ENCODE results near the gene SLC25A27. TPM values are rescaled to one million over a fixed set of nuclear protein-coding genes. Genes with fewer than 3 reads are reported as not detected.

Gene SLC25A27, protein sequence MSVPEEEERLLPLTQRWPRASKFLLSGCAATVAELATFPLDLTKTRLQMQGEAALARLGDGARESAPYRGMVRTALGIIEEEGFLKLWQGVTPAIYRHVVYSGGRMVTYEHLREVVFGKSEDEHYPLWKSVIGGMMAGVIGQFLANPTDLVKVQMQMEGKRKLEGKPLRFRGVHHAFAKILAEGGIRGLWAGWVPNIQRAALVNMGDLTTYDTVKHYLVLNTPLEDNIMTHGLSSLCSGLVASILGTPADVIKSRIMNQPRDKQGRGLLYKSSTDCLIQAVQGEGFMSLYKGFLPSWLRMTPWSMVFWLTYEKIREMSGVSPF
- total RNA-seq: 10 to 100 TPM; 12.8 to 18.1 TPM
- 14.1 TPM for polyA plus RNA-seq (2013, experiment 1 of 2)
- polyA plus RNA-seq (2013, experiment 2 of 2): 8.4 TPM
- long read RNA-seq, experiment 1: 0 reads
- long read RNA-seq, experiment 2, partial matches to known transcripts: 0 of 3 reads
- long read RNA-seq, experiment 2, other reads (novel, unspliced or antisense): 3 of 3 reads
- long read RNA-seq, experiment 3, partial matches to known transcripts: 0 of 1 reads
- long read RNA-seq, experiment 3, other reads (novel, unspliced or antisense): 1 of 1 reads
- long read RNA-seq, experiment 4, partial matches to known transcripts: 0 of 1 reads
- long read RNA-seq, experiment 4, other reads (novel, unspliced or antisense): 1 of 1 reads

DNA sequence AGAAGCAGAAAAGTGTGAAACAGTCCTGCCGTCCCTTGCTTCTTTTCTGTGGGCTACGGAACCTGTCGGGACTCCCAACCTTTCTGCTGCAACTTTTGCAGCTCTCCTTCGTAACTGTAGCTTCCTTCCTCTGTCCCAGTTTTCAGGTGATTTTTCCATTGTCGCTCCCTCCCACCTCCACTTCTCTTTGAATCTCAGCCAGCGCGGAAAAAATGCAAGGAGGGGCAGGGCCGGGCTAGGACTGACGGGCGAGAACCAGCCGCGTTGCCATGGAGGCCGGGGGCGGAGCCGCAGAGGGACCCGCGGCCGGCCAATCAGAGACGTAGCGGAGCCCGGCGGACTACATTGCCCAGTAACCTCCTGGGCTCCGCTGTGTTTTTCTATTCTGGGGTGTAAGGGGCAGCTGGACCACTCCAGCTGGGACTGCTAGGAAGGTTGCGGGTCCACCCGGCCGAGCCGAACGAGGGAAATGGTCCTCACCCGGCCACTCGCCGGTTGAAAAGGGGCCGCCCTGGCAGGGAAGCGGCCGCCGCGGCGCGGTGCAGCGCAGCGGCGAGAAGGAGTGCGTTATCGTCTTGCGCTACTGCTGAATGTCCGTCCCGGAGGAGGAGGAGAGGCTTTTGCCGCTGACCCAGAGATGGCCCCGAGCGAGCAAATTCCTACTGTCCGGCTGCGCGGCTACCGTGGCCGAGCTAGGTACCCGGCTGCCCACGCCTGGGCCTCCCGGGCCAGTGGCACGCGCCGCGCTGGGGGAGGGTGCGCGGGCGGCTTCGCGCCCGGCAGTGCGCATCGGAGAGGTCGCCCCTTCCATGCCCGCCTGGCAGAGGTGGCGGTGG is at the start of gene SLC25A27, which contains the start of gene CYP39A1:
Gene SLC25A27, plus strand, starts transcription at position 373 of the 836 bp plus-strand sequence. Its CDS starts 218 bp downstream, at position 591.
Gene CYP39A1, minus strand, starts transcription at position 216 of the 836 bp plus-strand sequence. CDS start 236 bp downstream, outside the sequence.
- peaks cover 15% of the 10 kb centered on the region for H3K27me3 Mint-ChIP-seq (ENCODE audit: insufficient read depth)
- Histone ChIP-seq H3K36me3 (ENCODE audit: control insufficient read depth, insufficient read depth, low read length) (no peaks in the 10 kb centered on the region), H3K4me3 (ENCODE audit: low read length) (peak within 1 kb of the TSS; percentile 89), H3K9ac (ENCODE audit: extremely low read depth, low read length, poor library complexity, severe bottlenecking) (peak within 1 kb of the TSS; percentile 54), H3K27ac (ENCODE audit: low read depth, low read length) (no peak within 1 kb of the TSS), H3K4me1 (ENCODE audit: control insufficient read depth, insufficient read depth, low read length) (no peaks in the 10 kb centered on the region), H3K27me3 (ENCODE audit: control insufficient read depth, insufficient read depth, low read length, poor library complexity, severe bottlenecking) (peaks cover 22% of the 10 kb centered on the region), H3K9me3 (ENCODE audit: control insufficient read depth, low read length) (no peaks in the 10 kb centered on the region)
- peak; percentile 98 for DNase-seq
- H3K4me3 Mint-ChIP-seq: peak within 1 kb of the TSS; percentile 74
- WGBS, 2 experiments (ENCODE audit: insufficient coverage in 1 of 2, insufficient read length in 1 of 2): 0% methylated on average over 21 to 72 of the region's 72 CpGs
- peaks cover 2% of the 10 kb centered on the region for H3K36me3 Mint-ChIP-seq (ENCODE audit: low read depth)
- TF ChIP-seq, protein P1, sequence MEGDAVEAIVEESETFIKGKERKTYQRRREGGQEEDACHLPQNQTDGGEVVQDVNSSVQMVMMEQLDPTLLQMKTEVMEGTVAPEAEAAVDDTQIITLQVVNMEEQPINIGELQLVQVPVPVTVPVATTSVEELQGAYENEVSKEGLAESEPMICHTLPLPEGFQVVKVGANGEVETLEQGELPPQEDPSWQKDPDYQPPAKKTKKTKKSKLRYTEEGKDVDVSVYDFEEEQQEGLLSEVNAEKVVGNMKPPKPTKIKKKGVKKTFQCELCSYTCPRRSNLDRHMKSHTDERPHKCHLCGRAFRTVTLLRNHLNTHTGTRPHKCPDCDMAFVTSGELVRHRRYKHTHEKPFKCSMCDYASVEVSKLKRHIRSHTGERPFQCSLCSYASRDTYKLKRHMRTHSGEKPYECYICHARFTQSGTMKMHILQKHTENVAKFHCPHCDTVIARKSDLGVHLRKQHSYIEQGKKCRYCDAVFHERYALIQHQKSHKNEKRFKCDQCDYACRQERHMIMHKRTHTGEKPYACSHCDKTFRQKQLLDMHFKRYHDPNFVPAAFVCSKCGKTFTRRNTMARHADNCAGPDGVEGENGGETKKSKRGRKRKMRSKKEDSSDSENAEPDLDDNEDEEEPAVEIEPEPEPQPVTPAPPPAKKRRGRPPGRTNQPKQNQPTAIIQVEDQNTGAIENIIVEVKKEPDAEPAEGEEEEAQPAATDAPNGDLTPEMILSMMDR (conservative IDR thresholded peaks at IDR 0.05): no peak
- H3K9me3 Mint-ChIP-seq: no peaks in the 10 kb centered on the region
- peak within 1 kb of the TSS; percentile 68 for H3K27ac Mint-ChIP-seq
- peaks cover 13% of the 10 kb centered on the region for H3K4me1 Mint-ChIP-seq

DNA sequence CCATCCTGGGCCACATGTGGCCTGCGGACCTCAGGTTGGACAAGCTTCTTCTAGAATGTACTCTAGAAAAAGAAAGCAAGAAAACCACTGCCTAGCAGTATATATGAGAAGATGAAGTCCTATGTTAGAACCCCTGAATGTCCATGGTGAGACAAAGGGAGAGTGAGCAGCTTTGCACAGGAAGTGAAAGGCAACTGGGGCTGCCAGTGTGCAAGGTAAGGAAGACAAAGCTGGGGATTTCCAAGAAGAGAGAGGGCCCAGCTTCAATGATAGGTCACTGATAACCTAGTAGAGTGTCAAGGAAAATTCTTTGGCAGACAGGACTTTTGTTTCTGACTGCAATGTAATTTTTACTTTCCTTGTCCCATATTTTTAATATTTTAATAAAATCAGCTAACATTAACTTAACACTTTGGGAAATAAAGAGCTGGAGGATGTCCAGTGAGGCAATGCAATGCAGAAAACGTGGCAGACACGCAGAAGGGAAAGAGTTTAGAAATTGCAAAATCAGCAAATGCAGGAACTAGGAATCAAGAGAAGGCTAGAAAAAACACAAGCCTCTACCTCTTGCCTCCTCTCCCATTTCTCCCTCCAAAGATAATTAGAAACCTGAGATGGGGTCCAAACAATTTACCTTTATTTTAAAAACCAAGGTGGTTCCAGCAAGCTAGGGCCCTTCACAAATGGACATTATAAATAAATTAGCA is 47.5 kb upstream of the SLC25A27 start:
- no peak for DNase-seq
- no peaks in the 10 kb centered on the region for H3K4me1 ChIP-seq (ENCODE audit: control insufficient read depth, insufficient read depth, low read length)
- no peak overlapping the region for H3K4me3 ChIP-seq (ENCODE audit: low read length)
- H3K9me3 ChIP-seq (ENCODE audit: control insufficient read depth, low read length): no peaks in the 10 kb centered on the region
- Mint-ChIP-seq H3K27me3 (ENCODE audit: insufficient read depth) (no peaks in the 10 kb centered on the region), H3K9me3 (peaks cover 4% of the 10 kb centered on the region), H3K4me3 (no peak overlapping the region), H3K4me1 (no peaks in the 10 kb centered on the region), H3K27ac (no peak overlapping the region), H3K36me3 (ENCODE audit: low read depth) (no peaks in the 10 kb centered on the region)
- no peaks in the 10 kb centered on the region for H3K27me3 ChIP-seq (ENCODE audit: control insufficient read depth, insufficient read depth, low read length, poor library complexity, severe bottlenecking)
- WGBS, 2 experiments (ENCODE audit: insufficient coverage in 1 of 2, insufficient read length in 1 of 2): 92 to 100% methylated on average over 1 to 3 of the region's 3 CpGs
- TF ChIP-seq, protein P1 (conservative IDR thresholded peaks at IDR 0.05): no peak
- H3K36me3 ChIP-seq (ENCODE audit: control insufficient read depth, insufficient read depth, low read length): no peaks in the 10 kb centered on the region
- no peak overlapping the region for H3K9ac ChIP-seq (ENCODE audit: extremely low read depth, low read length, poor library complexity, severe bottlenecking)
- no peak overlapping the region for H3K27ac ChIP-seq (ENCODE audit: low read depth, low read length)

Data from endodermal cell (in vitro differentiated cells).